Cardiac fibroblast (primary cell): ENCODE data around the gene RNU1-1.
"Not testable (repeated sequence)": the region's sequence is repeated elsewhere in the genome, so short reads cannot be mapped to it uniquely, and the experiment has no call there.

Experiments used
- DNase-seq, 2 donors: peaks; one replicate each; pipeline versions ENCODE4 v3.0.0 to v3.0.0-alpha.2; 2010; ENCODE audit warnings: low read depth in 2 of 2
- H3K4me3 ChIP-seq, 2 donors: replicated peaks in 1 of 2; 1 replicate in 1 of 2; 2 replicates in 1 of 2; pipeline ENCODE4 v1.5.1; 2011; ENCODE audit warnings: low read depth in 2 of 2, low read length in 2 of 2, mild to moderate bottlenecking in 2 of 2, moderate library complexity in 1 of 2
- TF ChIP-seq, protein P1 (sequence below): IDR thresholded peaks from one replicate; pipeline ENCODE4 v1.5.1; 2011; ENCODE audit warnings: low read depth, mild to moderate bottlenecking, low read length, inconsistent platforms

Gene RNU1-1

DNA sequence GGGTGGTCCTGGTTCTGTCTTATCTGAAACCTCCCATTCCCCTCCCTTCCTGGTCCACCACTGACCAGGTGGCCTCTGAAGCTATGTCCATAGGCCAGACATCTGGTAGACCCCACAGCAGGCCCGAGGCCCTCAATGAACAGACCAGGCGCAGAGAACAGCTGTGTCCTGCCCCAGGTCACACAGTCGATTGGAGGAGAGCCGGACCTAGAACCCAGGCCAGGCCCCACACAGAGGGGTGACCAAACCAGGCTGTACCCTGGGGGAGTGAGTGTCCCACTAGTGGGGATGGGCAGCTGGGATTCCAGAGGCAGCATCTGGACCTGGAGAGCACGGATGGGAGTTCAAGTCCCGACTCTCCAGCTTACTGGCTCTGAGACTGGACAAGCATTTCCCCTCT, 29.2 kb downstream of the RNU1-1 start:
- no peak for DNase-seq
- no peak overlapping the region for H3K4me3 ChIP-seq
- TF ChIP-seq, protein P1, sequence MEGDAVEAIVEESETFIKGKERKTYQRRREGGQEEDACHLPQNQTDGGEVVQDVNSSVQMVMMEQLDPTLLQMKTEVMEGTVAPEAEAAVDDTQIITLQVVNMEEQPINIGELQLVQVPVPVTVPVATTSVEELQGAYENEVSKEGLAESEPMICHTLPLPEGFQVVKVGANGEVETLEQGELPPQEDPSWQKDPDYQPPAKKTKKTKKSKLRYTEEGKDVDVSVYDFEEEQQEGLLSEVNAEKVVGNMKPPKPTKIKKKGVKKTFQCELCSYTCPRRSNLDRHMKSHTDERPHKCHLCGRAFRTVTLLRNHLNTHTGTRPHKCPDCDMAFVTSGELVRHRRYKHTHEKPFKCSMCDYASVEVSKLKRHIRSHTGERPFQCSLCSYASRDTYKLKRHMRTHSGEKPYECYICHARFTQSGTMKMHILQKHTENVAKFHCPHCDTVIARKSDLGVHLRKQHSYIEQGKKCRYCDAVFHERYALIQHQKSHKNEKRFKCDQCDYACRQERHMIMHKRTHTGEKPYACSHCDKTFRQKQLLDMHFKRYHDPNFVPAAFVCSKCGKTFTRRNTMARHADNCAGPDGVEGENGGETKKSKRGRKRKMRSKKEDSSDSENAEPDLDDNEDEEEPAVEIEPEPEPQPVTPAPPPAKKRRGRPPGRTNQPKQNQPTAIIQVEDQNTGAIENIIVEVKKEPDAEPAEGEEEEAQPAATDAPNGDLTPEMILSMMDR, result no peak

DNA sequence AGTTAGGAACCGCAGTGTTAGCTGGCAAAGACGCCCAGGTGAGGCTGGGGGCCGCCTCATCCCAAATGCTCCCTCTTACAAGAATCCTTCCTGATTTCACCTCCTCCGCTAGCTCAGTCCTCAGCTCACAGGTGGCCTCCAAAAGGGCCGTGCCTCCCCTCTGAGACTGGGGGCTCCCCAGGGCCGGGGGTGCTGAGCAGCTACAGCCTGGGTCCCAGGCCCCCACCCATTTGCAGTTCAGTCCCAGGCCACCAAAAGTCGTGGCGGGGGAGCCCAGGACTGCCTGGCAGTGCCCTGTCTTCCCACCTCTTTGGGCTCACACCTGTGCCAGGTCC, 29.6 kb downstream of the RNU1-1 start:
- TF ChIP-seq, protein P1, result no peak
- DNase-seq, result no peak
- no peak overlapping the region for H3K4me3 ChIP-seq

DNA sequence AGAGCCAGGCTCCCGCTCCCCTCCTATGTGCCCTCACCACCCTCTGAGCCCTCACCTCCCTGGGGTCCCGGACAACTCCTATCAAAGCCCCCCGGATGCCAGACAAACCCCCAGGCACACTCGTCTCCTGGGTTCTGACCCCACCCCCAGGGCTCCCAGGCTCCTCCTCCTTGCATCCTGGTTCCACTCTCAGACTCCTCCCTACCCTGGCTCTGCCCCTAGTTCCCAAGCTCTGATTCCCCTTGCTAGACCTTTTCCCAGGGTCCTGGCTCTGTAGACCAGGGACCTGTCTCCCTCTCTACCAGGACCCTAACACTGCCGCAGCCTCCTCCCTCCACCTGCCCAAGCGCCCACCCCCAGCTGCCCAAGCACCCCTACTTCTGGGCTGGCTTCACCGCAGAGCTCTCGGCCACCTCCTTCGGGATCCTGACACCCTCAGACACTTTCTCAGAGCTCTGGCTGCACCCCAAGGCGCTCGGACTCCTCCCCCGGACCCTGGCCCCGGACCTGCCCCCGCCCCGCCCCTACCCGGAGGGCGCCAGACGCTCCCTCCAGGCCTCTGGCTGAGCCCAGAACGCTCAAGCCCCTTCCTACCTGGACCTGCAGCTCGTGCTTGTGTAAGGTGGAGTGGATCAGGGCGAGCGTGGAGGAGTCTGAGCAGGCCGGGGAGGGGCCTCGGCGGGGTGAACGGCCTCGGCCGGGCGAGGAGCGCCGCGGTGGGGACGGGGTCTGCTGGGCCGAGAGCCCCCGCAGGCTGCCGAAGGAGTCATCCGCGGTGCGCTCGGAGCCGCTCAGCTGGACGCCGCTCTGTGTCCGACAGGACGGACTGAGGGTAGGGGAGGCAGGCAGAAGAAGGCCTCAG, 30.2 kb downstream of the RNU1-1 start:
- not testable (repeated sequence) for DNase-seq, H3K4me3 ChIP-seq

DNA sequence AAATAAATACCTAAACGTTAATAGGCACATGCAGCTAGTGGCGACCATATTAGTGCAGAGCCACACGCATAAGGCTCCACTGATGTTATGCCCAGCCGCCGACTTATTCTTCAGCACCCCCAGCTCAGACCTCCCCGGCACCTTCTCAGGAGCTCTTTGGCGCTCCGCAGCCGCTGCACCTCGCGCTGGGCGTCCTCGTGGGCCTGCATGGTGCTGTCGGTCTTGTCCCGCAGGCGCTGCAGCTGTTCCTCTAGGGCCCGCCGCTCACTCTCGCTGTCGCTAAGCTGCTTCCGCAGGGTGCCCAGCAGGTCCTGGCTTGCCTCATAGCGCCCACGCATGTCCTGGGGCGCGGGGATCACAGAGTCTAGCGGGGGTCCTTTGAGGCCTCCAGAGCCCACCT, 30.9 kb downstream of the RNU1-1 start:
- not testable (repeated sequence) for H3K4me3 ChIP-seq, DNase-seq

DNA sequence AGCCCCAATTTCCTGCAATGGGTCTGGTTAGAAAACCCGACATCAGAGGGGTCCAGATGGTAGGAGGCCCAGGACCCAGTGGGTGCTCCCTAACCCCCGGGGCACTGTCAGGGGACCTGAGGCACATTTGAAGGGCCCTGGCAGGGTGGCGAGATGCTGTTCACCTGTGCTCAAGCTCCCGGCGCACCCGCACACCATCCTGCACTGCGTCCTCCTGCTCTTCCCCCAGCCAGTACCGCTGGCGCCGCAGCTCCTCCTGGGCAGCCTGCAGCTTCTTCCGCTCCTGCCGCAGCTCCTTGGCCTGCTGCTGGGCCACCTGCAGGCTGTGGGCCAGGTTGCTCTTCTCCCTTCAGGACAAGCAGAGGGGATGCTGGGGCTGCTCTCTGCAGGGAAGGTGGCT, 36.0 kb downstream of the RNU1-1 start:
- no peak for DNase-seq
- TF ChIP-seq, protein P1, result no peak
- H3K4me3 ChIP-seq, result no peak overlapping the region

DNA sequence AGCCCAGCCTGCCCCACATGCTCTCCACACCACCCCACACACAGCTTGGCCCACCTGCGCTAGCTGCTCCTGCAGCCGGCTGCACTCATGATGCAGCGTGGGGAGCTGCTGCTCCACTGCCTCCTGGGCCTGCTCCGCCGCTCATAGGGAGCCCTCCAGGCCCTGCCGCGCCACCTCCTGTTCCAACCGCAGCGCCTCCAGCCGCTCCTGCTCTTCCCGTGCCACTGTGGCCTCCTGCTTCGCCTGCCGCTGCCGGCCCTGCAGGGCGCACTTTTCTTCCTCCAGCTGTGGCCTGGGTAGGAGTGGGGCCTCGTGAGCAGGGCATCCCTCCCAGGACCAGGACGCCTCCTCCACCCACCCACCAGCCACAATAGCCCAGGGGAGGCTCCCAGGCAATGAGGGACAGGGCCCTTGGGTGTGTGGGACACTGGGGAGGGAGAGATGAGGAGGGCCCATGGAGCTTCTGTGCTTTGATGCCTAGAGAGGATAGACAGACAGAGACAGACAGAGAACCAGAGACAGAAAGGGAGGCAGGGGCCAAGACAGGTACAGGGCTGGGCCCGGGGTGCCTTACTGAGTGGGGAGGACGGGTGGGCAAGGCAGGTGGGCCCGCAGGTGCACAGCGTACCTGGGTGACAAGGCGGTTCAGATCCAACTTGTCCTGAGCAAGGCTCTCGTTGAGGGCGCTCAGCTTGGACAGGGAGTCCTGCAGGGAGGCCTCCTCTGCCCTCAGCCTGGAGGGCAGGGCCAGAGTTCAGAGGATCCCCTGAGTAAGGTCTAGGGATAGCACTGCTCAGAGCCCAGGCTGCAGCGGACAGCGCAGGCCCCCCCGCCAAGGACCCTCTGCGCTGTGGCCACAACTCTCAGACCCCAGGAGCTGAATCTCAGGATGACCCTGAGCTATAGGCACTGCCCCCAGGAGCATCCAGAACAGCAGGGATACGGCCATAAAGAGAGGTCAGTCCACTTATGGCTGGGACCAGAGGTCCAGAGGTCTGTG, 38.0 kb downstream of the RNU1-1 start:
- not testable (repeated sequence) for DNase-seq, H3K4me3 ChIP-seq

DNA sequence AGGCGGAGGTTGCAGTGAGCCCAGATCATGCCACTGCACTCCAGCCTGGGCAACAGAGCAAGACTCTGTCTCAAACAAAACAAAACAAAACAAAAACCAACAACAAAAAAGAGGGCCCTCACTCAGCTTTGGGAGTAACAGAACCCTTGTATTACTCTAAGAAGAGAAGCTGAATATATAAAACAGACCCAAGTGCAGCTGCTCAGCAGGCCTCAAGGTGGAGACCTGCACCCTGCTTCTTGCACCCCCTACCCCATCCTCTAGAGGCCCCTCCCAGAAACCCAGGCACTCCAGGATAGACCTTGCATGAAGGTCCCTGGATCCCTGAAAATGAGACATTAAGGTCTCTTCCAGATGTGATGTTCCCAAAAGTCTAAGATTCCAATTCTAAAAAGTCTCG, 39.2 kb downstream of the RNU1-1 start:
- DNase-seq, H3K4me3 ChIP-seq: not testable (repeated sequence)

DNA sequence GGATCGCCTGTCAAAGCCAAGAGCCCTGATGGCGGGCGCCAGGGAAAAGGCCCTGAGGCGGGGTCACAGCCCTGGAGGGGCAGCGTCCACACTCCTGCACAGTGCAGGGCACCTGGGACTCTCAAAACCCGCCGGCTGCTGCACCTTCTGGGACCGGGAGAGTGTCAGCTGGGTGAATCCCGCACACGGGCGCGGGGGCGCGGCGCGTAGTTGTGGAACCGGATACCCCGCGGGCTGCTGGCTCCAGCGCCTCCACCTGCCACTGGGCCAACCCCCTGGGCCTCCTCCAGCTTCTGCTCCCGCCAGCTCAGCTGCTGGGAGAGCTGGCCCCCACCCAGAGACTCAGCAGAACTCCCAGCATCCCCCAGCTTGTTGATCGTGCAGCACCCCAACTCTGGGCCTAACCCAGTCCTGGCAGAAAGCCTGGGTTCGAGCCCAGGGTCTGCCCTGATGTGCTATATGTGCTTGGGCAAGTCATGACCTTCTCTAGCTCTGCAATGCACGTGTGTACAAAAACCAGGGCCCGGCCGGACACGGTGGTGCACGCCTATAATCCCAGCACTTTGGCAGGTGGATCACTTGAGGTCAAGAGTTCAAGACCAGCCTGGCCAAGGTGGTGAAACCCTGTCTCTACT, 39.8 kb downstream of the RNU1-1 start:
- no peak overlapping the region for H3K4me3 ChIP-seq
- no peak for DNase-seq
- TF ChIP-seq, protein P1, result no peak
